Suppressor macrophage treated with lipopolysaccharide for 1 hour (primary cell): ENCODE data around the gene DIAPH3.
A peak's percentile ranks its signal among the peaks of the same experiment; 100 is the strongest.

ENCODE experiments used
- DNase-seq, 3 donors: peaks; one replicate each; pipeline ENCODE4 v3.0.0-alpha.2; 2020 to 2022

Gene DIAPH3

DNA sequence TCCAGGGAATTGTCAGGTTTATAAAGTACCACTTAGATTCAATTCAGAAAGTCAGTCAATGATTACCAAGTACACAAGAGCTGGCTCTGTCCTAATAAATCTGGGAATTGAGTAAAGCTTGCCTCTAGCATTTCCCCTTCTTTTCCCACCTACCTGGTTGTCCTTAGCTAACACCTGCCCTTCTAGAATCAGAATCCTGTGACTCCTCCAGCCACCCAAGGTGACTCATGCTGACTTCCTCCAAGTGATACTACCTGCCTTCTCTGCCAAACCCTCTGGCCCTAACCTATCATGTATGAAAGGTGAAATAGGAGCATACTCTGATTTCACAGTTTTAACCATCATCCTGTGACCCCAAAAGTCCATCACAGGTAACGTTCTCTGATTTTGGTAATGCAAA is 151.2 kb downstream of the DIAPH3 start:
- DNase-seq, result no peak

DNA sequence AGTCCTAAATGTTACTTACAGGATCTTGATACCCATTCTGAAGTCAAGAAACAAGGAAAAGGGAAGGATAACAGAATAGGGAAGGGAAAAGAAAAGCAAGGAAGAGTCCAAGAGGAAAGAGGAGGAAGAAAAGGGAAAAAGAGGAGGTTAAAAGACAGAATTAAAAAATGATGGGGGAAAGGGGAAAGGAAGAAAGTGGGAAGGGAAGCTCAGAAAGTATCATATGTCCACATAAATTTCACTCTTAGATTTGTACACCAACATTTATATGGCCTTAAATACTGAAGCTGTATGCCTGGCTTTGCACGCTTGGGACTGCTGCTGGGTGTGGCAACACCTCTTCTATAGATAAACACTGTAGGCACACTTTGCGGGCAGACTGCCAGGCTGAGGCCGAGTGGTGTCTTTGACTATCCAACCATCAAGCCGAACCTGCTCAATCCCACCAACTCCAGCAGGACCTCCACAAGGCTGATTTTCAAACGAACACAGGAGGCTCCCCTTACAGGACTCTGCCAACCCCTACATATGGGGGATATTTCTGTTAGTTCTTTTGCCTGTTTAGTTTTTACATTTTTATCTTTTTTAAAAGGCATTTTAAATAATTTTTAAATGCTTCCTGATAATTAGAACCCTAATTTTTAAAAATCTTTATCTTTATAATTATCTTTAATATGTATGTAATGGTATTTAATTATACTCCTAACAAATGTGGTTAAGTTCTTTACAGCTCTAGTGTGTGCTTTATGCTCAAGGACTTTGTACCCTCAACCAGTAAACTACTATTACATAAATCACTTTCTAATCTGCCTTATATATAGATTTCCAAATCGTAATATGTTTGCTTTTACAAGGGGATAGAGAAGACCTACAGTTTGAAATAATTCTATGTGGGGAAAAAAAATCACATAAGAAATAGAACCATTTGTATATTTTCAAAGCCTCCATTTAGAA is 154.2 kb downstream of the DIAPH3 start:
- no peak for DNase-seq

DNA sequence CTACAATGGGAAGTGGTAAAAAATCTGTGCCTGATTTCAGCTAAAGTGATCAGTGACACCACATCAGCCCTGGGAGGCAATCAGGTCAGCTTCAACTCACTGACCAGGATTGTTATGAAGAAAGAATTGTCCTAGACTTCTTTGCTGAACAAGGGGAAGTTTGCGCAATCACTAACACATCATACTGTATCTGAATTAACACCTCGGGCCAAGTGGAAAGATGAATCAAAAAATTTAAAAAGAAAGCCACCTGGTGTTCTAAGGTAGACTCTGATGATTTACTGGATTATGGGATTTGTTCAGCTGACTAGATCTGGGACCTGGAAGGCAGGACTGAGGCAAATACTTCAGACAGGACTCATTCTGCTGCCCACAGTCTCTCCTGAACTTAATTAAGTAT is 161.8 kb downstream of the DIAPH3 start:
- DNase-seq, result peak in 1 of 3 donors; percentile 17

DNA sequence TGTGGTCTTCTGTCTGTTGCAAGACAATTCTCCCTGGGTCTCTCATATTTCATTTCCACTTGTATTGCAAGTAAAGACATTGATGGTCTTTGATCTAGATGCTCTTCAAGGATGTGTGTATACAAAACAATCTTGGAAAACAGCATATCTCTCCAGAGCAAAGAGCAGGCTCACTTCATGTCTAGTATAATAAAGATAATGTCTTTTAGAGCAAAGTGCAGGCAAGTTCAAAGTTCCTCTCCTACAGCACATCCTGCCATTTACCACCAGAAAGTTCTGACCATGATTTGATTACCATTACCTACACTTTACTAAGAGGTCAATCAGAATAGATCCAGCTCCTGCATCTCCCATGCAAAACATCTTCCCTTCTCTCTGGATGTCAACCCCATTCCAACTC is 162.8 kb downstream of the DIAPH3 start:
- DNase-seq, result no peak

DNA sequence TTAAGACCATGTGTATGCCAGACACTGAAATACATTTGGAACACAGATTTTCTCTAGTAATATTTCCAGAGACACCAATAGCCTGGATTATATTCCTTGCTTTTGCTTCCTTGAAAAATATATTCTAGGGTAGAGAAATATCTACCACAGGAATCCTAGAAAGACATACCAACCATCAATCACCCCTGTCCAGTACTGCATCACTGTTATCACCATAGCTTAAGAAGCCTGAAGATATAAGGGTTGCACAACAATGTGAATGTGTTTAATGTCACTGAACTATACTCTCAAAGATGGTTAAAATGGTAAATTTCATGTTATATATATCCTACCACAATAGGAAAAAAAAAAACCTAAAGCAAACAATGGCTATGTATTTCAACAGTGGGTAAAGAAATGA is 163.6 kb downstream of the DIAPH3 start:
- DNase-seq, result no peak

DNA sequence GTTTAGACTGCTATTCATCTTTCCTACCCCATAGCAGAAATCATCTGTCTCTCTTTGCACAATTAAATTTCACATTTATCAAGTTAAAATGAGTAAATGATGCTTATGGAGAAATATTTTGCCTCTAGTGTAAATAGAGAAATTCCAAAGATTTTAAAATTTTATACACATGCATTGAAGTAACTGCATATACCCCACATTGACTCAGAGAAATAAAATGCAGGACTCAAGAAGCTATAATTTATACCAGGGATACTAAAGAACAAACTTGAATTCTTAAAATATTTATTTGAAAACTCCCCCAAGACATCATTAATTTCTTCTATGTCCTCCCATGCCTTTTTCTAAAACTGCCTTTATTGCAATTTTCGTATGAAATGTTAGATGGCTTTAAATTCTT is 165.8 kb downstream of the DIAPH3 start:
- no peak for DNase-seq

DNA sequence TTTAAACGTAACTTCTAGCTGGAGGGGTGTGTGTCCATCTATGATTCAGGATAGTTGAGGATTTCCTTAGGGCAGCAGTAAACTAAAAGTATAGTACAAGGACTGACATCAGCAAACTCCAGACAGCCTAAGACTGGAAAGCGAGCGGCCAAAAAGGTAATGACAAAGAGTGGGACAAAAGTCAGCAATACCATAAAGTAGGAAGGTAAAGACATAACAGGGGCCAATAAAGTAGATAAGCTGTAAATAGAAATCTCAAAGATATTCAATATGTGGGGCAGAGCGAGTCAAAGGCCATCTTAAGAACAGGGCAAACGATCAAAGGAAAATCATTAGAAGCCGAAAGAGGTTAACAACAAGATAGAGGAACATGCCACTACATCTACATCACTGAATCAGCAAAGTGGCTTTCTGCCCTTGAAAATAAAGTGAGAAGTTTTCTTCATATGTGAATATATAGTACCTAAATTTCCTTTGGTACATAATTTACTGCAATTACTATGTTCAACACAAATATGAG is 167.2 kb downstream of the DIAPH3 start:
- no peak for DNase-seq

DNA sequence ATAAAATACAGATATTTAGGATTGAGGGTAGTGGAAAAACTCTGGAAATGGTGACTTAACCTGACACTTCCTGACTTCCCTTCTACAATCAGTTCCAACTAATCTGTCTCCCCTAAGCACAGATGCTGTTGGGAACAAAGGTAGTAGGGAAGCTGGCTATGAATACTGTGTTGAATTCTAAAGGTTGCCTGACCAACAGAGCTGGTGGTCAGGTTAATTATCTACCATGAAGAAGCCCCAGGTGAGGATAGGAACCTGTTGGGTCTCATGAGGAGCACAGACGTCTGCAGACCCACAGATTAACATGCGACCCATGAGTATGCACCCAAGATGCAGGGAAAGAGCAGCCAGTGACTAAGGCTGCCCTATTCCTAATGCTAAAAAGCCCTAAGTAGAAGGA is 172.3 kb downstream of the DIAPH3 start:
- no peak for DNase-seq

DNA sequence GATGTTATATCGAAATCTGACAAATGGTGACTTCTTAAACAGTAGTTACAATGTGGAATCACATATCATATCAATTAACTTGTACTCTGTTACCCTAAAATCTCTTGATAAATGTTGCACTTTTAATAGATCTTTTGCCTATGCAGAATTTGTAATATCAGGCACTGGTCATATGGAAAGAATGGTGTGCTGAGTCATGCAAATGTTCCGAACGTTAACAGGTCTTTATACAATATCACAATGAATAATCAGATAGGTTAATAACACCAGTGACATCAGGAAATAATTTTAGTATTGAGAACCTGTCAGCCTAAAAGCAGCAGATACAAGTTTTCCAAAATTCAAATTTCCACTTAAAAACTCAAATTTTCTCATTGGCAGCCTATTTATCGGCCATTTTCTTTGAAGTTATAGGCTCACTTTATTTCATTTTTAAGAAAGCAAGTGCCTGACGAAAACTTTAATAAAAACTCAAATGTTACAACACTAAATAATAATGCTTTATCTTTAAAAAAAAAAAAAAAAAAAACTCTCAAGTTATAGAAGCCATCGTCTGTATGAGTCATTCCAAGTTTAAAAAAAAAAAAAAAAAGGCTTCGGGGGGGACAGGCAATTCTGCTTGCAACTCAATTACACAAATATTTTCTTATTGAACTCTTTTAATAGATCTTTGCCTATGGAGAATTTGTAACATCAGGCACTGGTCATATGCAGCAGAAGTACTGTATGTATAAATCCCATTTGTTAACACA is 180.9 kb downstream of the DIAPH3 start:
- DNase-seq, result no peak

DNA sequence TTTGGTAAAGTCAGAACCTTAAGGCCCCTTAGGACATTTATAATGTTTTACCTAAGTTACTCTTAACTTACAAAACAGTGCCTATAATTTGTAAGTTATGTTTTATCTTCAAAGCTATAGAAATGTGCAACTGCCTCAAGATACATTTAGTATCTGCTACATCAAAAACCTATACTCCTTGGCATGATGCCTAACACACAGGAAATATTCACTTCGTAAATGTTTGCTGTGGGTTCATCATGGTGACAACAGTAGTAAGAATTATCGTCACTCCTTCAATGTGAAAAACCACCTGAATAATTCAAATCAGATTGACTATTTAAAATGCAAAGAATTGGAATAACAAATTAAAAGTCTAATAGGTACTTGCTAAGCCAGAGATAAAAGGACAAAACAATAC is 184.1 kb downstream of the DIAPH3 start:
- no peak for DNase-seq

DNA sequence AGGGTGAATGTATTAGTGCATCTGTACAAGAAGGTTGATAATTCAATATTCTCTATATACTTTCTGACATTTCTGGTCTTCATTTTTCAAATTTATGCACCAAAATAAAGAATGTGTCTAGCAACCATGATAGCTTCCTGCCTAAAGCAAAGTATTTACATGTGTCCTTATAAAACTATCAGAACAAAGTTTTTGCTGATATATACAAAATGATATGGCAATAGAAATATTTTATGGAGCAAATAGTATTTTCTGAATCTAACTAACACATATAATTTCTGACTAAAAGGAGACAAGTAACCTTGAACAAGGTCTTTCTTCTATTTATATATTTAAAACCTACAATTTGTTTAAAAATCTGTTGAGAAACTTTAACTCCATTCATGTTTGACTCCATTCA is 184.9 kb downstream of the DIAPH3 start:
- DNase-seq, result no peak

DNA sequence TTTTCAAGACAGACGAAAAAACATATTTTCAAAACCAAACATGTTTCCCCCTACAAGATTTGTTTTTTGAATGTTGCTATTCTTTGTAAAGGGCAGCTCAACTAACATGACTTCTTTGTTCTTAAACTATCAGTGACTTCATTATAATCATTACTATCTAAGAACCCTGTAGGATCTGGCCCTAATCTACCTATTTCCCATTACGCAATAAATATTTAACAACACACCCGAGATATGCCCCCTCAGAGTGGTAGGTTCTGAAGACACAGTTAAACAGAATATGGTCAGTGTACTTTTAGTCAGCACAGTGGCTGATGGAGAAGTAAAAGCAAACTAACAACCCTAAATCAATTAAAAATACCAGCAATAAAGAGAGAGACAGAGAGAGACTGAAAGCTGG is 186.9 kb downstream of the DIAPH3 start:
- DNase-seq, result no peak

DNA sequence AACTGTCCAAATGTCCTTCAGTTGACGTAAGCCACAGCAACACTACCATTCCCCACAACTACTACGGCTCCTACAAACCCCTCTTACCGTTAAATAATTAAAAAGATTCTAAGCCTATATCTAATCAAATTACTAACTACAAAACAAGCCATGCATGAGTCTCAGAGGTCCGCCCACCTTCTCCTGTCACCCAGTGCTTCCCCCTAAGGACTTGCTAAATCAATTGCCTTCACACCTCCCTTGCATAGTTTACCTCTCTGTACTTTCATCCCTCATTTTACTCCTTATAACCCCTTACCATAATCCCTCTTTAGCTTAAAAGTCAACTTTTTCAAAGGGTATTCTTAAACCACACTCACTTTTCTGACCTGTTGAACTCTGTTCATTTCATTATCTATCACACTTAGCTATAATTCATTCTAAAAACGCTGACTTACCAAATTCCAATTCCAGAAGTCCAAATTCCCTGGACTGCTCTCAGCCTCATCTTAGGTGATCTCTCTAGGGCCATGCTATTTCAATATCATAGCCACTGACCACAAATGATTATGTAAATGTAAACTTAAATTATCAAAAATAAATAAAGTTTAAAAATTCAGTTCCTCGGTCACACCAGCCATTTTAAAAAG is 187.8 kb downstream of the DIAPH3 start:
- DNase-seq, result no peak

DNA sequence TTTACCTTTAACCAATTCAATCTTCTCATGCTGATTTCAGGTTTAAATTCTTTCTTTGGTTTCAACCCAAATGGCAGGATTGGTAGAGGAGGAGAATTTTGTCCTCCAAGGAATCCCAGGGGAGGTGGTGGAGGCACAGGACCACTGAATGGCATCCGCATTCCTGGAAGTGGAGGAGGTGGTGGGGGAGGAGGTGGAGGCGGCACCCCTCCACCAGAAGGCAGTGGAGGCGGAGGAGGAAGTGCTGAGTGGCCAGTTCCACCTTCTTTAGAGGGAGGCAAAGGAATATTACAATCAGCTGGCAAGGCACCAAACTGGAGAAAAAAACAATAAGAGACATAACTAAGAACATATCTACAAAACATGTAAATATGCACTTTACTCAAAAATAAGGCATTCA is 192.9 kb downstream of the DIAPH3 start:
- no peak for DNase-seq

DNA sequence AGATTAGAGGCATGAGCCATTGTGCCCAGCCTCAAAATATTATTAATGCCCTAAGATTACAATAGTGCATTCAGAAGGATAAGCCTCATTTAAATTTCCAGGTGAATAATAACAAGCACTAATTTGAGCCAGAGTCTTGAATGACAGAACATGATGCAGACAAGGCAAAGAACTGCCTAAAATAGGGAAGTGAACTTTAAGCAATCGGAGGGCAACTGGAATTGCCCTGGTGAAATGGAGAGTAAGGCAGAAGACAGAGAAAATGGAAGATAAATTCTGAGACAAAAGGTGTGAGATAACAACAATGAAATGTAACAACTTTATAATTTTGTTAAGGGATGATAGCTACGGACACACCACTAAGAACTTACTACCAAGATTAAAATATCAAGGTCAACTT is 199.9 kb downstream of the DIAPH3 start:
- DNase-seq, result peak; percentile 12 to 35 (median 34)

DNA sequence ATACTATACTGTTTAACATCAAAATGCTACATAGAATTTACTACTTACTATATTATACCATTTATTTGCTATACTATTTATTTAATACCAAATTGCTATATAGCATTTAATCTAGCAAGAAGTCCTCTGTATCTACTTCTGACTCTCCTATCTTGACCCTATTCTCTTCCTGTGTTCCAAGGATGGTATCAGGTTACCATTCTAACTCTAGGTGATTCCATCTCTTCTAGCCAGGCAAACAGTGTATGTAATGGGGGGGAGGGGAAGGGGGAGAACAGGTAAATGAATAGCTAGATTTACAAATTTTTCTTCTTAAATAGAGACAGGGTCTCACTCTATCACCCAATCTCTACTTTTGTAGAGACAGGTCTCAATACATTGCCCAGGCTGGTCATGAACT is 200.3 kb downstream of the DIAPH3 start:
- no peak for DNase-seq

DNA sequence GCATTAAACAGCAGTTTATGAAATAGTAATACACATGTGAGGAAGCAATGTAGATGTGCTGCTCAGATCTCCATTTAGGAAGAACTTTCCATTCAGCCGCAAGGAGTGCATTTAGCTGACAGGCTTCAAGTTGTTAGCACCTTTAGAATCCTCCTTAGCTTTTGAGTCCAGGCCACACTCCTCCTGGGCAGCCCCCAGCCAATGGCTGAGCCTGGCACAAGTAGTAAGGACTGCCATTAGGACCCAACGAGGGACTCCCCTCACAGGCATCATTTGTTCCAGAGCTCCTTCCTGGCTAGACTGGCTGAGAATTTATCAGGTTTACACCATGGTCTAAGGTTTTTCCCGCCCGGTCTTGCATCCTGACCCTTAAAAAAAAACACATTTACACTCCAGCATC is 201.4 kb downstream of the DIAPH3 start:
- no peak for DNase-seq

DNA sequence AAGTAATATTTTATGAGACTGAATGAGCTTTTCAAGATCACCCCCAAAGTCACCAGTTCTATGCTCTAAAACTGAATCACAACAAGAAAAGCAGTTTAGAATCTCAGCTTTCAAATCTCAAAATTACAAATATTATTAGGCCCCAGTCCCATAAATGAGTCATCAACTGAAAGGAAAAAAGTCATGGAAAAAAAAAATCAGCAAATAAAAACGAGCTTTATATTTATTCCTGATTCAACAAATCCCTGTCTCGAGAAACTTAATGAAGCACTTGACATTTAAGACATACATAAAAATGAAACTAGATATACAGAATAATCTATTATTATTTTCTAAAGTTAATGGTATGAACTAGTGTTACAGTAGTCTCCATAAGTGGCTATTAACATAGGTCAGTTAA is 203.0 kb downstream of the DIAPH3 start:
- no peak for DNase-seq

DNA sequence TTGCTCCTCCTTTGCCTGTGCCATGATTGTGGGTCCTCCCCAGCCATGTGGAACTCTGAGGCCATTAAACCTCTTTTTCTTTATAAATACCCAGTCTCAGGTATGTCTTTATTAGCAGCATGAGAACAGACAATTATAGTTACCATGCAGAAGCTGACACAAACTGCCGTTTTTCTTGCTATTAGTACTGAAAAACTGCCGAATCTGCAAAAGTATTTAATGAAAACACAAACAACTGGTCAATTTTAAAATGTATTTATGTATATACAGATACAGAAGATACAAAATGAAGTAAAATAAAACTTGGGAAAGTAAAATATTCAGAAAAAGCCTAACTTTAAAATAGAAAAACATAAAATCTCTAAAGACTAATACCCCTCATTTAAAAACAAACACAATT is 206.3 kb downstream of the DIAPH3 start:
- DNase-seq, result no peak

DNA sequence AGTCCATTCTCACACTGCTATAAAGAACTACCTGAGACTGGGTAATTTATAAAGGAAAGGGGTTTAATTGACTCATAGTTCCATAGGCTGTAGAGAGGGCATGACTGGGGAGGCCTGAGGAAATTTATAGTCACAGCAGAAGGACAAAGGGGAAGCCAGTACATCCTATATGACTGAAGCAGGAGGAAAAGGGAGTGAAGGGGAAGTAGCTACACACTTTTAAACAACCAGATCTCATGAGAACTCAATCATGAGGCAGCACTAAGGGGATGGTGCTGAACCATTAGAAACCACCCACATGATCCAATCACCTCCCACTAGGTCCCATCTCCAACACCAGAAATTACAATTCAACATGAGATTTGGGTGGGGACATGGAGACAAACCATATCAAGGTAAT is 209.1 kb downstream of the DIAPH3 start:
- peak; percentile 28 to 46 (median 34) for DNase-seq

DNA sequence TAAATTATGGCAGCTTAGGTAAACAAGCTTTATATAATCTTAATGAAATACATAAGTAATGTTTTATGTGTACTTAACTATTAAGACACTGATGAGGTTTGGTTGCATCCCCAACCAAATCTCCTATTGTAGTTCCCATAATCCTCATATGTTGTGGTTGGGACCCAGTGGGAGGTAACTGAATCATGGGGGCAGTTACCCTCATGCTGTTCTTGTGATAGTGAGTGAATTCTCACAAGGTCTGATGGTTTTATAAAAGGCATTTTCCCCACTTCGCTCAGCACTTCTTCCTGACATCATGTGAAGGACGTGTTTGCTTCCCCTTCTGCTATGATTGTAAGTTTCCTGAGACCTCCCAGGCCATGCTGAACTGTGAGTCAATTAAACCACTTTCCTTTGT is 212.7 kb downstream of the DIAPH3 start:
- DNase-seq, result peak; percentile 16 to 32 (median 27)

DNA sequence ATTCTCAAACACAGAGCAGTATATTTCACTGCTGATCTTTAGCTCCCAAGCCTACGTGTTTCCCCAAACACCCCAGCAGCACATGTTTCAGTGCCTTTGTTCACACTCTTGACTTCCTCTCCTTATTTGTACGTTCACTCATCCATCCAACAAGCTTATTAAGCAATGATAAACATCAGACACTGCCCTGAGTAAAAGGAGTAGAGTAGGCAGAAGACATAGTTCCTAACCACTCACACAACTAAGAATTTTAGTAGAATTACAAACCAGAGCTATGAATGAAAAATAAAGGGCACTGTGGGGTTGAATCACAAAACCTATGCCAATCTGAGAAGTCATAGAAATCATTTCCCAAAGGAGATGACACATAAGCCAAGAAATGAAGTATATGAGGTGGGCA is 213.5 kb downstream of the DIAPH3 start:
- DNase-seq, result no peak

DNA sequence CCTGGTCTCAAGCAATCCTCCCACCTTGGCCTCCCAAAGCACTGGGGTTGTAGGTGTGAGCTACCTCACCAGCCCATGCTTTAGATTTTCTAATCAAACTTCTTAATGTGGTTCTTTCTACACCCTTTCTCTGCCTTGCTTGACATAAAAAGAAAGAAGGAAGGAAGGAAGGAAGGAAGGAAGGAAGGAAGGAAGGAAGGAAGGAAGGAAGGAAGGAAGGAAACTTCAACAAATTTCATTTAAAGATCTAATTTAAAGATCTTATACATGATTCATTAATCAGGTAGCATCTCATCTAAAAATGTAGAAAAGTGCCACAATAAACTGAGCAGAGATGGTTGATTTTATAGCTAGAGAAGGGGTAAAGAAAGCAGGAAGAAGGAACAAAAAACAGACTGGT is 215.0 kb downstream of the DIAPH3 start:
- DNase-seq, result no peak

DNA sequence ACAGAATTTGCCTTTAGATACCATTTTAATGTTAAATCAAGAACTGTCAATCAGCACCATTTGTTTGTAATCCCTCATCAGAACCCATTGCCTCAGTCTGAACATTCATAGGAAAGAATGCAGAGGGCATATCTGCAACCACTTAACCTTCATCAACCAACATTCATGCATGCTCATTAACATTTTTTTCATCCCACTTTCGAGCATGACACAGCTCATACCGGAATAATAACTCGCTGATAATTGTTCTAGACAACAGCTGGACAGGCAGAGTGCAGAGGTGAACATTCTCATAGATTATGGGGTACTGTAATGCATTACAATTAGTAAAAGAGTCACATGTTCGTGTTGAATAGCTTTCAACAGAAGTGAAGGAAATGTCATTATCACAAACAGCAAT is 216.8 kb downstream of the DIAPH3 start:
- no peak for DNase-seq
